Diencephalon (tissue), 1 donor: ENCODE results near the gene CFAP70. TPM values are rescaled to one million over a fixed set of nuclear protein-coding genes. Genes with fewer than 3 reads are reported as not detected.

ENCODE experiments used
- small RNA-seq: library from RNA; depleted of rRNA; stranded (forward); fragments of <200 nt; gene quantifications from one replicate; pipeline ENCODE3, GENCODE V24; 2014
- total RNA-seq: library from RNA; depleted of rRNA; stranded (reverse); fragments of >200 nt; gene quantifications from one replicate; pipeline ENCODE4 v1.2.3, GENCODE V29; 2014

Gene CFAP70
- 6.0 TPM for total RNA-seq

DNA sequence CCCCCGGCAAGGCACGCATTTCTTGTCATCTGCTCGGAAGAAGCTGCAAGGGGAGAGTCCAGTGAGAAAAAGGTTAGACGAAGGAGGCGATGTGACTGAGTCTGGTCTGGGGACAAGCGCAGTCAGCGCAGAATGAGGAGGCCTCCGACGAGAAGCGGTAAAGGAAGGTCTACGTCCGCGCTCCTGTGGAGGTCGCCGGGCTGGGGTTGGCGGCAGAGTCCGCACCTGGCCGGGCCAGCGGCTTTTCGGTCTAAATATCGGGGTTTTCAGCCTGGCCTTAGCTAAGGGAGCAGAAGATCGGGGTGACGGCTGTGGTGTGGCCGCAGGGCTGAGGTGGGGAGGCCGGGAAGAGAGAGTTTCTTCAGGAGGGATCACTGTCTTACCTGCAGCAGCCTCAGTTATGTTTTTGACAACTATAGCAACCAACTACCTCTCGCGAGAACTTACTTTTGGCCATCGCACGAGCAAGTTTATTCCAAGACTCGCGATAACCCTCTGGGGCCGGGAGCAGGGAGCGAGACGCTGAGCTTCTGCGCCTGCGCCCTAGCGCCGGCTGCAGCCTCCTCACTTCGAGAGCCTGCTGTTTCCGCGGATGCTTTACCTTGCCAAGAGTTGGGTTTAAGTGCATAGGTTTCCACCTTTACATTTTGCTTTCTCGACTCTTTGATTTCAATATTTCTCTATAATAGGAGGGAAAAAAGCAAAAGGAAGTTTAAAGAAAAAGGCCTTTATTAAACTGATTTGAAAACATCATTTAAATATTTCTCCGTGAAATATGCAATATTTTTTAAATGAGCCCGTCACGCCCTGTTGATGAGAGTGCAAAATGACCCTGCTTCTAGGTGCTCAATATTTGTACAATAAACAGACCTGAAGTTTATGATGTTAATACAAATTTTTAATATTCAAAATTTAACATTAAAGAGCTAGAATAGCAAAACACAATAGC lies at the start of gene CFAP70:
TSS of gene CFAP70 (minus strand) at position 534 of the 949 bp plus-strand sequence. CDS start 4,068 bp downstream, outside the sequence.

DNA sequence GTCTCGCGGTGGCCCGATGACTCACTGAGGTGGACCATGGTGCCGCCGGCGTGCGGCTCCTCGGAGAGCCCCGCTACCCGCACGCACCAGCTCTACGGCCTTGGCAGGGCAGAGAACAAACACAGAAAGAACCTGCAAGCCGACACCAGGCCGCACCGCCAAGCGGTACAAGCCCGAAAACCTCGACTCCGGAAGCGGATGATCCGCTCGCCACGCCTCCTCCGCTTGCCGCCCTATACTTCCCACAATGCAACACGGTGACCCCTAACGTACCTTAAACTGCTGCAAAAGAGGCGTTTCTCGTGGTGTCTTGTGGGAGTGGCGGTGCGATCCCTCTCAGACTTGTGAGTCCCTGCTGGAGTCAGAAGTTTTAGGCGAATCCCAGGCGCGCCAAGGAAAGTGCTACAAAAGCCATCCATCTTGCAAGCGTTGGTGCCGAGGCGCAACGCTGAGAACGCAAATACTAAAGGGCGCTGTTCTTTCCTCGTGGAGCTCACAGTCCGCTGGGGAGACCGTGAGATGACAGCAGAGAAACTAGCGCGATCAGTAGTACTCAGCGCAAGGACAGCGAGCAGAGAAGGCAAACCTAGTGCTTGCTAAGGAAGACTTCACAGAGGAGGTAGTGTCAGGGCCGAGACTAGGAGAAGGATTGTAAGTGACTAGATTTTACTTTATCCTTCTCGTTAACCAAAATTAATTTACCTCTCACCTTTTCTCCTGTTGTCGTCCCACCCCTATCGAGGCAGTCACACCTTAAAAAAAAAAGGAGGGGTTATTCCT lies 106.0 kb downstream of the CFAP70 start, which contains the start of gene MRPS16:
TSS of gene MRPS16 (minus strand) at position 200 of the 780 bp plus-strand sequence. CDS start at position 38, 162 bp downstream.

DNA sequence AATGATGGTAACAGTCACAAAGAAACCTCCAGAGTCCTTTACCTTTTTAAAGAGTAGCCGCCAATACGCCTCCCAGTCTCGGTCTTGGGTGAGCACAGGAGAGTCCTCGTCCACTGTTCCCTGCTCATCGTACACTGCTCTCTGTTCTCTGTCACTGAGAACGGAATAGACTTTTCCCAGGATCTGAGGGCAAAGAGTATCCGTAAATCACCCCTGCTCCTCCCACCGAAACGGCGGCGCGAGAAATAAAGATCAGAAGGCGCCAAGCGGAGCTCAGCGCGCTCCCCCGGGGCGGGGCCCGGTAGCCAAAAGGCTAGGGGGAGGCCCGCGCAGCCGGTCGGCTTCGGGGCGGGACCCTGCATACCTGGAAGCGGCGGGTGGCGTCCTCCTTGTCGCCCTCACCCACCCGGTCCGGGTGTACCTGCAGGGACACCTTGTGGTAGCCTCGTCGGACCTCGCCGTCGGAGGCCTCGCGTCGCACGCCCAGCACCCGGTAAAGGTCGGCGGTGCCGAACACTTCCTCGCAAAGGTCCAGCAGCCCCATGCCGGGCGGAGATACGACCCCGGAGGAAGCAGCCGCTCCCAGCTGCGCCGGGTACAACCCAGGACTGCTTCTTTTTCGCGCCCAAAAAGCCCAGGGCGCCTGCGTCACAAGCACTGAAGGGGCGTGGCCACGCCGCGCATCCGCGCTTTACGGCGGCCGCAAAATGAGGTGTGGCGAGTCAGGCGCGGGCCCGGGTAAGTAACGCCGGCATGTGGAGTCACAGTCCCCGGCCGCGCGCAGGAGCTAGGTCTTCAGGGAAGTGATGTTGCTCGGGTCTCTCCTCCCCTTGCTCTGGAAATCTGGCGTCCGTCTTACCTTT lies 111.8 kb downstream of the CFAP70 start, which contains the start of gene DNAJC9:
TSS of gene DNAJC9 (minus strand) at position 610 of the 863 bp plus-strand sequence. CDS start at position 544, 66 bp downstream.

Small RNA genes within 50 kb of the gene (small RNA-seq; reads per million reads assigned to genes)
- not detected for gene RF00019
- not detected for gene RNU6-833P

Other genes with a start within 250 kb of the CFAP70 start
- 0.92 TPM for gene NUDT13, start 248.4 kb downstream of the CFAP70 start, total RNA-seq
- 31.1 TPM for gene ECD, start 190.9 kb downstream of the CFAP70 start, total RNA-seq
- 33.2 TPM for gene FAM149B1, start 190.7 kb downstream of the CFAP70 start, total RNA-seq
- gene DNAJC9, start 111.6 kb downstream of the CFAP70 start, total RNA-seq: 59.1 TPM
- gene MRPS16, start 106.2 kb downstream of the CFAP70 start, total RNA-seq: 99.4 TPM
- gene ANXA7, start 55.2 kb upstream of the CFAP70 start, total RNA-seq: 33.9 TPM
- gene MSS51, start 74.7 kb upstream of the CFAP70 start, total RNA-seq: 3.5 TPM
- gene PPP3CB, start 137.2 kb upstream of the CFAP70 start, total RNA-seq: 156 TPM
- gene USP54, start 232.5 kb upstream of the CFAP70 start, total RNA-seq: 38.3 TPM